Globus pallidus (tissue), 1 donor: ENCODE measurements around the gene DAAM1.
A peak's percentile ranks its signal among the peaks of the same experiment; 100 is the strongest.

ENCODE experiments used
- DNase-seq: peaks from one replicate; pipeline ENCODE4 v3.0.0-alpha.2; 2015; ENCODE audit warnings: low spot score

Gene DAAM1

DNA sequence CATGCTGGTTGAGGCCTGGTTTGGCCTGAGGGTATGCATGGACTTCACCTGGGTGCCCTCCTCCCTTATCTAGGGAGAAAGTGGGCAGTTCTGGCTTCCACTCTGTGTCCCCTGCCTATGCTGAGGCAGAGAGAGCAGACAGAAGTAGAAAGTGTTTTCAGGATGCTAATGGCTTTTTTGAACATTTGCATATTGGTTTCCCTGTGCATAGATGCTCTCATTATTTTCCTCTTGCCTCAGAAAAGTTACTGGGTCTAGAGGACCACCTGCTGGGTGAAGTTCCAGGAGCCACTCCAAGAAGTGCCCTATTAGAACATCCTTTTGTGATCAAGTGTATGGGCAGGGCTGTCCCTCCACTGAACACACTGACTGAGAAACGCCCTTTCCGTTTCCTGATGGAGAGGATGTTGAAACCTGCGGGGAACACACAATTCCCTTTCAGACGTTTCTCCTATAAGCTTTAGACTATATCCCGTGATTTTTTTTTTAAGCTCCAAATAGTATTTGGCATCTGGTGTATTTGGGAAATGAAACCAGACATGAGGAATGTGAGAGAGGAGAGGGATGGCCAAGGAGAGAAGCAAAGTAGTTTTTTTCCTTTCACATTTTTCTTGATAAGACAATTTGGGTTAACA lies 66.6 kb downstream of the DAAM1 start:
- no peak for DNase-seq

DNA sequence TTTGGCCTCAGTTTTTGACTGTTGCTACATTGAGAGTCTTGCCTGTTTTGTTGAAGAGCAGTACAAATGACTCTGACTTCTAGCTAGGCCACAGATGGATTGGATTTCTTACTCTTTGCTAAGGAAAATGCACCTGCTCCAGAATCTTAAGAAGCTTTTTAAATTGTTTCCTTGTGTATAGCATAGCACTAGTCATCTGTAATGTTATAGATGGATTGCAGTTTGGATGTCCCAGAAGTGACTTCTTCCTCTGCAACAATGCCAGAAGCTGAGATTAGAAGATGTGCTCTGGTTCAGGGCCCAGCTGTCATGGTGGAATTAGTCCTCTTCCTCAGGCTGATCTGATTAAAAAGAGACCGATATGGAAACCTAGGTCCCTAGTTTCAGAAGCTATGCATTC lies 67.9 kb downstream of the DAAM1 start:
- DNase-seq, result no peak

DNA sequence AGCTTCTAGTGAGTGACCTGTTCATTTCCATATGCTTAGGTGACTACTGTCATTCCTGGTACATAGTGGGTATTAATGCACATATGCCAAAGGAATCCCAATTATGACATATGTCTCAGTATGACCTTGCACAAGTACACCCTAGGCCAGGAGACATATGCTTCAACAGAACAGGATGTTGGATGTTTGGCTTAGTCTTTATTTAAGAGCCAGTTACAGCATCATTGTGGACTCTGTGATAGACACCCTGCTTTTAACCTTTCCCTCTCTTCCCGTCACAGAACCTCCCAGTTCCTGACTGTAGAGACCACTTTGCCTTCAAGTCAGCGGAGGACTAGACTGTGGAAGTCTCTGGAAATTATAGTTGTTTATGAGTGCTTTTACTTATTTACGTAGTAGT lies 72.9 kb downstream of the DAAM1 start:
- no peak for DNase-seq

DNA sequence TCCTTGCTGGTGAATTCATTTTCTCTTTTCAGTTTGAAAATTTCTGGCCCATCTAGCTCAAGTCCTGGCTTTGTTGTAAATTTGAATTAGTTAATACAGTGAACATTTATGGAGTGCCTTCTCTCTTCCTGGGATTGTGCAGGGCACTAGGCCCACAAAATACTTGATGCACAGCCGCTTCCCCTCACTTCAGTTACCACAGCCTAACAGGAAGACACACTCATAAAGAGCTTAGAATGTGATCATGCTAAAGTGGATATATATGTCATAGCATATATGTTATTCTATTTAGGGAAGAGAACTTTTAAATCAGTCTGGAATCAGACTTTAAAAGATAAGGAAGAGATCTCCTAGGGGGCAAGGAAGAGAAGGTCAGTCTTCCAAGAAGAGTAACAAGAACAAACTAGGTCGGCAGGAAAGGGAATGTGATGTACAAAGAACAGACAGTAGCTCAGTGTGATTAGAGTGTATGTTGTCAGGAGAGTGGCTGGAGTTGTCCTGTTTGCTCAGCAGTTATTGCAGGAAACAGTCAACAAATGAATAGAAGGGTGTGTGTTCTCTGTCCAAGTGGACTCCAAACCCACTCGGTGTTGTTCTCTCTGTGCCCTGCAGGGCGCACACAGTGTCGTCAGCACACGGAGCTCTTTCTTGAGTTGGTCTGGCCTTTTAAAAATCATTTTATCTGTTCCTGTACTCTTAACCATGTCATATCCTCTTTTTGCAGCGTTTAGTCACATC lies 74.4 kb downstream of the DAAM1 start:
- no peak for DNase-seq

DNA sequence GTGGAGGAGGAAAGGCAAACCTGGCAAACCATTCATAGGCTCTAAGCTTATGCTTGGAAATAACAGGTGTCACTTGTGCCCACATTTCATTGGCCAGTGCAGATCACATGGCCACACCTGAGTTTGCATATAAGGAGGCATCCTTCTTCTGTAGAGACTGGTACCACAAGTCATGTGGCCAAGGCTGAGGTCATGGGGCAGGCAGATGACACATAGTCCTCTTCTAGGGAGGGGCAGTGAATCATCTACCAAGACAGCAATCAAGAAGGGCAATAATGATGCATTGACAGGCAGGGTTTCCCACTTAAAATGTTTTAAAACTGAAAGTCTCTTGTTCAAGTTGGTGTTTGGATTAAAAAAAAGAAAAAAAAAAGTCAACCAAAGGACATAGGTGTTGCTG lies 77.3 kb downstream of the DAAM1 start:
- no peak for DNase-seq

DNA sequence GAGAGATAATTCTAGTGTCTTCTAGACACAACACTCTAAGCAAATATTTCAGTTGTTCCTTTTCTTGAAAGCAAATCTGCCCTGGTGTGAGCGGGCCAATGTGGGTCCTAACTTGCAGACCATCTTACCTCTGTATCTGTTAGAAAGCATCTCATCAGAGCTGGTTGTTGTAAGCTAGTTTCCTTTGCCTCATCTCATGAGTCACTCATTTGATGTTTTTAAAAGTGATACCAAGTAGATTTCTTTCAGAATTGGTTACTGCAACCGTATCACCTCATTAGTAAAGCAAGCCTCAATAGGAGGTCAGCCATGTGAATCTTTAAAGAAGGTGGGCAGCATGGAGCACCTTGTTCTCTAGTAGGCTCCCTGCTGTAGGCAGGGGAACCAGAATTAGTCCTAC lies 78.6 kb downstream of the DAAM1 start:
- DNase-seq, result no peak

DNA sequence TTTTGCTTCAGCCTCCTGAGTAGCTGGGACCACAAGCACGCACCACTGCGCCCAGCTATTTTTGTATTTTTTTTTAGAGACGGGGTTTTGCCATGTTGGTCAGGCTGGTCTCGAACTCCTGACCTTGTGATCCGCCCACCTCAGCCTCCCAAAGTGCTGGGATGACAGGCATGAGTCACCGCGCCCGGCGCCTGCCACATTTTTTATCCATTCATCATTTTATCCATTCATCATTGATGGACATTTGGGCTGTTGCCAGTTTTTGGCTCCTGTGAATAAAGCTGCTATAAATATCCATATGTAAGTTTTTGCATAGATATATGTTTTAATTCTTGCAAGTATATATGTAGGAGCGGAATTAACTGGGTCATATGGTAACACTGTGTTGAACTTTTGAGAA lies 79.5 kb downstream of the DAAM1 start:
- no peak for DNase-seq

DNA sequence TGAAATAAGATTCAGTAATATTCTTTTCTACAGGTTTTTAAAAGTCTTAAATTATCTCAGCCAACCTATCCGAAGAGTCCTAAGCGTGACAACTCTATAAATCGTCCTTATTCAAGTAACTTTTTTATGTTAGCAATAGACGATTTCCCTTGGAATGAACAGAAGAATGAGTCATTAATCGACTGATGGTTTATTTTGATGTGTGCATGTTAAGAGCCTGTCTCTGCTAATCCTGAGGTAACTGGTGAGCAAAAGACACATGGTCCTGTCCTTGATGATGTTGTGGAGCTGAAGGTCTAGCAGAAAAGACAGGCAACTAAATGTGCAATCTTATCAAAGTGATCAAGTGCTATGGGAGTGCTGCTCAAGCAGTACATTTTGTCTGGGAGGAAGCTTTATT lies 80.4 kb downstream of the DAAM1 start:
- DNase-seq, result no peak

DNA sequence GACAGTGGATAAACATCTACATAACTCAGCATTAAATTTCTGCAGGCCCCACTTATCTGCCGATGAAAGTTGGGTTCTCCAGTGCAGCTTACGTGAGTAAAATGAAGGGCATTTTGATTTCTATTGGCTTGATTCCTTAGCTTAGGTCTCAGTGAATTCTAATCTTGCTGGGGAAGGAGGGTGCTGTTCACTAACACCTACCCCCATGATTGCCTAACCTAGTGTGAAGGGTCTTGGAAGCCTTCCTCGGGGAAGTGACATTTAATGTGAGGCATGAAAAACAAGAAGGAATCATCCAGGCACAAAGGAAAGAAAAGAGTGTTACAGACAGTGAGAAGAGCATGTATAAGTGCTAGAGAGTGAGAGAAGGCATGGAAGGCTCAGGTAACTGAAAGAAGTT lies 81.0 kb downstream of the DAAM1 start:
- DNase-seq, result no peak

DNA sequence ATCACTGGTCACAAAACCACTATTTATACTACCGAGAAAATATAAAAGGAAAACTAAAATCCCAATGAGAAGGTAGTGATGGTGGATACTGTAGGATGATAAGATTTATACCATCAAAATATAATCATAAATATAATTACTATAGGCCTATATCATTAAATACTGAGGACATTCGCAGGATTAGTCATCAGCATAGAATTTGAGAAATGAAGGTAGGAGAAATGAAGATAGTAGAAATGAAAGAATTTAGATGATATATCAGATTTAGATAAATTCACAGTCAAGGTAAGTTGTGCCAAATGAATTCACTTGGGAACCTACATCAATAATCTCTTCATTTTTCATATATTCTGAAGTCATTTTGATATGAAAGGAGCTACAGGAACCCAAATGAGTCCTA lies 82.8 kb downstream of the DAAM1 start:
- DNase-seq, result no peak

DNA sequence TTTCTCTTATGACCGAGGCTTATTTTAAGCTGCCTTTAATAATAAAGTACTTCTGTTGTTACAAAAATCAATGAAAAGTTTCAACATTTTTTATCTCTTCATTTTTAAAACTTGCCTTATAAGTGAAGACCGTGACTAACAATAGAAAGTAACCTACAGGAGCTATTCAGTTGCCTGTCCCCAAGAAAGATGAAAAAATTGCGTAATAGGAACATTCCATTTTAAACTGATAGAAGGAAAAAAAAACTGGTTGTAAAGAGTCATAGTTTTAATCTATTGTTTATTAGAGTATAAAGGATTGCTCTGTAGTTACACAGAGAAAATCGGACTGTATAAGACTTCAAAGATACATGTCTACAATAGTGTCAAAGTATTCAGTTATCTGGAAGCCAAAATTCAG lies 83.3 kb downstream of the DAAM1 start:
- no peak for DNase-seq

DNA sequence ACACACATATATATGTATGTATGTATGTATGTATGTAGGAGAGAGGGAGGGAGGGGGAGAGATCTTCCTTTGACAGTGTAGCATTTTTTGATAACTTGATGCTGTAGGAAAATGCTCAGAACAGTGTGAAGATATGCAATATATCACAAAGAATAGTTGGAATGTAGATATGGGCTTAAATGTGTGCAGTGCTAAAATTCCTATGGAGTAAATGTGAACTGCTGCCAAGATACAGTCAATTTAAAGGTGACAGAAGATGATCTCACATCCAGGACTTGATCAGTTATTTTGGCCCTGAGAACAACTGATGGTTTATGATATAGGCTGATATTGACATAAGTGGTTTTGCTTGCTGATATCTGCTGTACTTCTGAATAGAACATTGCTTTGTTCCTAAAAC lies 84.2 kb downstream of the DAAM1 start:
- DNase-seq, result no peak

DNA sequence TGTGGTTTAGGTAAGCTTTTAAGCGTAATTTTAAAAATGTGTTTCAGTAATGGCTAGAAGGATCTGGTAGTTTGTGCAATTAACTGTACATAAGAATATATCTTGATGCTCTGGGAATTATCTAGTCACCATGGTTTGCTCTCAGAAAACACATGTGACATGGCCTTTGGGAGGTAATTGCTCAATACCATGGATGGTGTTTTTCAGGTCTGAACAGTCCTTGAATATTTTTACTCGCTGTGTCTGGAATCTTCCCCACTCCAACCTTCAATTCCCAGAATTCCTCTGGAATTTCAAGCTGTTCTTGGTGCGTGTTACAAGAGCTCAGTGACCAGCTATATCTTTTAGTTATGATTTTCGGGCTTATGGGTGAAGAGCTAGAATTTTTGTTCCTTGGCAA lies 85.3 kb downstream of the DAAM1 start:
- DNase-seq, result no peak

DNA sequence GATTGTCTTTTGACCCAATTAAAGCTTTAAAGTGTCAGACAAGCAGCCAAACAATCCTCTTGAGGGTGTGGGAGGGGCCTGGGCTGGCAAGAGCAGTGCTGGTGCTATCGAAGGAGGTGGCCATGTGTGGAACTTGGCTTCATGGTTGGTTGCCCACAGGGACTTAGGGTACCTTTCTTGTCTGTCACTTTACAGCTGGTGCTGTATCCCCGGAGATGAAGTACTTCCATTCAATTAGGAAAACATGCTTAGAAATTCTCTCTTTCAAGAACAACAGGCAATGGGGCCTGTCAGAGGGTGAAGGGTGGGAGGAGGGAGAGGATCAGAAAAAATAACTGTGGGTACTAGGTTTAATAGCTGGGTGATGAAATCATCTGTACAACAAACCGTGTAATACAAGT lies 86.5 kb downstream of the DAAM1 start:
- DNase-seq, result peak; percentile 18

DNA sequence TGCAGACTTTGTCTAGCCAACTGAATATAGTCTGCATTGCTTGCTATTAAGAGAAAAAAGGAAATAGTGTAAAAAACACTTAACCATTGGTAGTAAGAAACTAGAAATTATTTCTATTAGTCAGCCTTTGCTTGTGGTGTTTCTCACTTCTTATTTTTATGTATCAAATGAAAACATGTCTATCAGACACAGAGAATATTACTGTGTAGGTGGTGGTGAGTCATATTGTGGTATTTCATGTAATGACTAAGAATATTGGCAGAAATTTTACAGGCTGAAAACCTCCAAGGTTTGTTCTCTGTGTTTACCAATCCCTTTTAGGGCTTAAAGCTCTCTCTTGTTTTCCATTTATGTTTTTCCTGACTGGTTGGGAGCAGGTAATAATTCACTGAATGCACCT lies 87.2 kb downstream of the DAAM1 start:
- no peak for DNase-seq

DNA sequence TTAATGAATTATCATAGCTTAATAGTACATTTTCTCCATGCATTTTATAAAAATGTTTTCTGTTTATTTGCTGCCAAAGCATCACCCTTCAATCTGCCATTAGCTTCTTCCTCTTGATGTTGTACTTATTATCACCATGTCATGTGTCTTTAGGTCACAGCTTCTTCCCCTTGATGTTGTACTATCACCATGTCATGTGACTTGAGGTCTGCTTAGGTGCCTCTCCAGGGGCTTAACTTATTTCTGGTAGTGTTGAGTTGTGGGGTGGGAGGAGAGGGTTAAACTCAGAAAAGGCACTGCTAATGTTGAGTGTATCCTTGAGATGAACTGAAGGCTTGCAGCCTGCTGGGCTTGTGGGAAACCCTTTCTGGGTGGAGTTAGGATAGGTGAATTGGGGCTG lies 87.8 kb downstream of the DAAM1 start:
- DNase-seq, result no peak

DNA sequence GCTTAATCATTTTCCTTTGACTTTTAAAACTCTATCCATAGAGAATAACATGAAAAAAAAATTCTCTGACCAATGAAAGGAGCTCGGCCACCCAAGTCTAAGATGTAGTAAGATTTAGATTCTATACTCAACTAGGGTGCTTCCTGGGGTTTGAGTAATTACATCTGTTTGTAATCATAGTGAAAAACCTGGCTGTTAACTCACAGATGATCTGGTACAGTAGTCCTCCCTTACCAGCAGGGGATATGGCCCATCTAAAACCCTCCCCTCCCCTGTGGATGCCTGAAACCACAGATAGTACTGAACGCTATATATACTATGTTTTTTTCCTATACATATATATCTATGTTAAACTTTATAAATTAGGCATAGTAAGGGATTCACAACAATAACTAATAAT lies 89.2 kb downstream of the DAAM1 start:
- DNase-seq, result no peak

DNA sequence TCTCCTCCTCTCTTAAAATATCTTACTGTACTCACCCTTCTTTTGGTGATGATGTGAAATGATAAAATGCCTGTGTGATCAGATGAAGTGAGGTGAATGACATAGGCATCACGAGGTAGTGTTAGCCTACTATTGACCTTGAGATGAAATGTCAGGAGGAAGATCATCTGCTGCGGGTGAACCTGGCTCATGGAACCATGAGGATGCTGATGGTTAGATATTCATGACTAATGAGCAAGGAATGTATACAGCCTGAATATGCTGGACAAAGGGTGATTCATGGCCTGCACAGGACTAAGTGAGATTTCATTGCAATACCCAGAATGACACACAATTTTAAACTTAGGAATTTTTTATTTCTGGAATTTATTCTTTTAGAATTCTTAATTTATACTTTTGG lies 89.6 kb downstream of the DAAM1 start:
- DNase-seq, result no peak

DNA sequence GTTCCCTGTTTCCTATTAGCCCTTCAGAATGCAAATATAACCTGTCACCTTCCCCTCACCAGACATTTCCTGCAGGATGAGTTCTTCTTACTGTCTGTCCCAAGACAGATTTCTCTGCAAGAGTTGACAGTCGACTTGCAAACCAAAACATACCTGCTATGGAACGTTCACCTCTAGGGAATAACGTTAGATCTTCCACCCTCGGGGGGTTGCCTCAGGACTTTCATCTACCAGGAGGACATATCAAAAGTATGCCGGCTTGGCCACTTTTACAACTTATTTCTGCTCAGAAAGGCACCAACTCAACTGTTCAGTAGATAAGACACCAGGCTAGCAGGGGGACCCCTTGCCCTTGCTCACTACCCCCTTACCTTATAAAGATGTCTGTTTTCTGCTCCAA lies 92.5 kb downstream of the DAAM1 start:
- DNase-seq, result no peak

DNA sequence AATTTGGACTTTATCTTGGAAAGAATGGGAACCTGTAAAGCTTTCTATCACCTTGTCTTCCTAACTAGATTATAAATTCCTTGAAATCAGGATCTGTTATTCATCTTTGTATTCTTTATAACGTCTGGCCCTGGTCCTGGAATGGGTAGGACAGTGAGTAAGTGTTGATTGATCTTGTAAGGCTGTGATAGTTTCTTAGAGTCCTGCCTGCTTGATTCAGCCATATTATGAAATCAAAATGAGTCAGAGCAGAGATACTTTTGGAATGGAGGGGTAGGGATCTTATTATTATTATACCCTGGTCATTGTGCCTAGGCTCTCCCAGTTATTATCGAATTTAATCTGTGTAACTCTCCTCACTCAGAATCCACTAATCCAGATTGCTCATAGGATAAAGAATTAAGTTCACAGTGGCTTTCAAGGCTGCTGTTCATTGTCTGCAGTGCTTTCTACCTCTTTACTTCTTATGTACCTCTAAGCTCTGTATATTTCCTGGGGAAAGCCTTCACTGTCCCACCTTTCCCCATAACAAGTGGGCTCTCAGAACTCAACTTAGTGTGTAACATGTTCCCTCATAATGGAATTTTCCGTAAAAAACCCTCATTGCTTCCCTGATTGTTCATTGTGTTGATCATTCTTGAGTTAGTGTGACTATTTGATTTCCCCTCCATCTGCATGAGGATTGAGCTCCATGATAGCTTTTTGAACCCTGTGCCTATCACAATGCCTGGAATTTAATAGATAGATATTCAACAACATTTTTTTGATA lies 93.3 kb downstream of the DAAM1 start:
- no peak for DNase-seq

DNA sequence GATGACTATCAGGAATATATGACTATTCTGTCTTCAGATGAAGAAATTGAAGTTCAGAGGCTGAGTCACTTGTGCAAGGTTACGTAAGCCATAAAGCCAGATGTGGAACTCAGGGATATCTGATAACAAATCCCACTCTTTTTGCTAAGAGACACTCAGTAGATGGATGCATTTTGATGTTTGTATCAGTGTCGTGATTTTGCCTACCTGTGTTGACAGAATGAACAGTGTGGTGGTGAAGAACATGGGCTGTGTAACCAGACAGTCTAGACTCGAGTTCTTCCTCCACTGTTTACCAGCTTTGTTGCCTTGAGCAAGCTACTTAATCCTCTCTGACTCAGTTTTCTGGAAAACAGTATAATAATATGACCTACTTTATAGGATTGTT lies 93.9 kb downstream of the DAAM1 start:
- no peak for DNase-seq

DNA sequence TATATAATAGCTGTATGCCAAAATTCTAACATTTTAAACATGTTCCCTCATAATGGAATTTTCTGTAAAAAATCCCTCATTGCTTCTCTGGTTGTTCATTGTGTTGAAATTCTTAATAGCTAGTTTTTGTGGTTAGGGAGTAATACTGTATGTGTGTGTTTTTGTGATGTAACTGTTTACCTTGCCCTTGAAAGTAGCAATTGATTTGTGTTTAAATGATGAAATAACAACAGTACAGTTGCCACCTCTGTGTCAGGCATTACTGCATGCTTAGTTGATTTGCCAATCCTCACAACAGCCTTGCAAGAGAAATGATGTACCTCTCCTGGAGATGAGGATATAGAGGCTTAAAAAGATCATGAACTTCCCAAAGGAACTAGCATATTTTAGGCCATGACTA lies 94.9 kb downstream of the DAAM1 start:
- DNase-seq, result no peak

DNA sequence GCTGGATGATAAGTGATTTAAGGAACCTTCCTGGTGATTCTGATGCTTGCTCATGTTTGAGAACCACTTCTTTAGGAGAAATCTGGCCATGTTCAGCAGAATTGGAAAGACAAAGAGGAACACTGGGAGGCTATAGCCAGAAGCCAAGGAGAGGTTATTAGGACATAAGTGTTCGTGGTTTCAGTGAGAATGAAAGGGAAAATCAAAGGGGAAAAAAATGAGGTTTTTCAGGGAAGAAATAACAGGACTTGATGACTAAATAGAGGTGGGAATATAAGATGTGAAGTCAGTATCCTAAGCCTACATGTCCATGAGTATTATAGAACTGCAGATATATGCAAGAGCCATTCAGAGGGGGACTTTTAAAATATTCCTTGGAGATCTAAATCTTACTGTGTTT lies 95.6 kb downstream of the DAAM1 start:
- DNase-seq, result no peak

DNA sequence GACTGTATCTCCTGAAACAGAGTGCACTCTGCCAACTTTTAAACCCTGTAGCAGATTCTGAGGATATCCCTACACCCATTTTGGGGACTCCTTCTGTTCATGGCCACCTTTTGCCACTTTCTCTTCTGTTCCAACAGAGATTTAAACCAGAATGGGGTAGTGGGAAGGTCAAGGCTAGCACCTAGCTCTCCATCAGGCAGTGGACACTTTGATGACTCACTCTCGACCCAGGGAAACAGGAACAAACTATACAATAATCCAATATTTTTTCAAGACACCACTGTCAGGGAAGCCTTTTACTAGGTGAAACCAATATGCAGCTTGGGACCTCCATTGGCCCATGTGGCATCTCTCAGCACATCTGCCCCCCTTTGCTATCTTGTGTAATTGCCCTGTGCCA lies 103.6 kb downstream of the DAAM1 start:
- DNase-seq, result no peak
